ENCODE data around the gene KLHL9. TPM values are rescaled to one million over a fixed set of nuclear protein-coding genes. Genes with fewer than 3 reads are reported as not detected.
"Not testable (repeated sequence)": the region's sequence is repeated elsewhere in the genome, so short reads cannot be mapped to it uniquely, and the experiment has no call there.

KLHL9 gene
- 22.0 TPM for total RNA-seq

- H3K4me1 ChIP-seq (ENCODE audit: insufficient read depth, low read length): peaks cover 39% of the 10 kb centered on the region
- no peaks in the 10 kb centered on the region for H3K9me3 ChIP-seq (ENCODE audit: low read depth, low read length)
- peak within 1 kb of the TSS; percentile 88 for H3K4me3 ChIP-seq (ENCODE audit: low read length)
- H3K27me3 ChIP-seq (ENCODE audit: insufficient read depth, low read length): peaks cover 5% of the 10 kb centered on the region
Observed at GRCh38 chr9:21334701-21335632, at the start of gene KLHL9. KLHL9 (minus strand) TSS chr9:21335404; CDS start chr9:21334859, 545 bp downstream.

GRCh38 chr9:21383627-21384026 is 48.4 kb upstream of the KLHL9 start:
- peaks cover 75% of the 10 kb centered on the region for H3K27me3 ChIP-seq (ENCODE audit: insufficient read depth, low read length)
- H3K9me3 ChIP-seq (ENCODE audit: low read depth, low read length): no peaks in the 10 kb centered on the region
- H3K4me3 ChIP-seq (ENCODE audit: low read length): no peak overlapping the region
- H3K4me1 ChIP-seq (ENCODE audit: insufficient read depth, low read length): peaks cover 20% of the 10 kb centered on the region

- Histone ChIP-seq H3K27me3 (ENCODE audit: insufficient read depth, low read length) (peaks cover 70% of the 10 kb centered on the region), H3K4me3 (ENCODE audit: low read length) (no peak overlapping the region), H3K9me3 (ENCODE audit: low read depth, low read length) (no peaks in the 10 kb centered on the region), H3K4me1 (ENCODE audit: insufficient read depth, low read length) (peaks cover 20% of the 10 kb centered on the region)
Observed at GRCh38 chr9:21381448-21382339, 46.5 kb upstream of the KLHL9 start.

- not testable (repeated sequence) for H3K4me1 ChIP-seq (ENCODE audit: insufficient read depth, low read length); H3K9me3 ChIP-seq (ENCODE audit: low read depth, low read length); H3K4me3 ChIP-seq (ENCODE audit: low read length)
- peaks cover 20% of the 10 kb centered on the region for H3K27me3 ChIP-seq (ENCODE audit: insufficient read depth, low read length)
Observed at GRCh38 chr9:21371467-21371866, 36.3 kb upstream of the KLHL9 start.

DNA sequence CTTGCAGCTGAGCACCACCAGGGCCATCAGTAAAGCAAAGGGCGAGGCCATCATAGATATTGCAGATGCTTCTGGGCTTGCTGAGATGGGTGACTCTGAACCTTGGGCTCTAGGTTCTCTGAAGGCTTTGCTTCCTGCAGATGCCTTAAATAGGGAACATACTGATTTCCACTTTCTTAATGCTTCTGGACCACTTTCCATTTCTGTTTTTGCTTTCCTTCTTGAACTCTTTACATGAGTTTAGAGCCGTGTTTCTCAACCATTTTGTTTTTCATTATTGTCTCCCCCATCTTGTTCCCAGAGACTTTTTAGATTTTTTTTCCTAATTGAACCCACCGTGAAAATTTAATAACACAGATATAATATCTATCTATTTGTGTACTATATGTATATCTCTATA is 32.8 kb upstream of the KLHL9 start, which contains the start of gene IFNA13:
Gene IFNA13 (minus strand): TSS at position 101 of the 400 bp plus-strand sequence. CDS start 47 bp downstream, at position 54.
- Histone ChIP-seq H3K4me1 (ENCODE audit: insufficient read depth, low read length) (no peaks in the 10 kb centered on the region), H3K27me3 (ENCODE audit: insufficient read depth, low read length) (peaks cover 13% of the 10 kb centered on the region), H3K9me3 (ENCODE audit: low read depth, low read length) (no peaks in the 10 kb centered on the region), H3K4me3 (ENCODE audit: low read length) (no peak within 1 kb of the TSS)

GRCh38 chr9:21367169-21367568 is 32.0 kb upstream of the KLHL9 start:
- peaks cover 13% of the 10 kb centered on the region for H3K27me3 ChIP-seq (ENCODE audit: insufficient read depth, low read length)
- H3K9me3 ChIP-seq (ENCODE audit: low read depth, low read length); H3K4me1 ChIP-seq (ENCODE audit: insufficient read depth, low read length); H3K4me3 ChIP-seq (ENCODE audit: low read length): not testable (repeated sequence)

- peaks cover 11% of the 10 kb centered on the region for H3K27me3 ChIP-seq (ENCODE audit: insufficient read depth, low read length)
- H3K9me3 ChIP-seq (ENCODE audit: low read depth, low read length): no peaks in the 10 kb centered on the region
- H3K4me1 ChIP-seq (ENCODE audit: insufficient read depth, low read length): peaks cover 13% of the 10 kb centered on the region
- H3K4me3 ChIP-seq (ENCODE audit: low read length): no peak overlapping the region
Observed at GRCh38 chr9:21362287-21362686, 27.1 kb upstream of the KLHL9 start.

- H3K4me3 ChIP-seq (ENCODE audit: low read length): no peak overlapping the region
Observed at GRCh38 chr9:21357479-21358460, 22.6 kb upstream of the KLHL9 start.

GRCh38 chr9:21350787-21351186 is 15.6 kb upstream of the KLHL9 start, which contains the start of gene IFNA6:
IFNA6 (minus strand) TSS chr9:21350887; CDS start chr9:21350887, 0 bp downstream.
- H3K4me3 ChIP-seq (ENCODE audit: low read length): no peak within 1 kb of the TSS
- H3K4me1 ChIP-seq (ENCODE audit: insufficient read depth, low read length): no peaks in the 10 kb centered on the region
- no peaks in the 10 kb centered on the region for H3K9me3 ChIP-seq (ENCODE audit: low read depth, low read length)
- peaks cover 29% of the 10 kb centered on the region for H3K27me3 ChIP-seq (ENCODE audit: insufficient read depth, low read length)

More at GRCh38 chr9:21357479-21358460, 22.6 kb upstream of the KLHL9 start:
- Histone ChIP-seq H3K4me1 (ENCODE audit: insufficient read depth, low read length) (peaks cover 13% of the 10 kb centered on the region), H3K27me3 (ENCODE audit: insufficient read depth, low read length) (peaks cover 6% of the 10 kb centered on the region), H3K9me3 (ENCODE audit: low read depth, low read length) (no peaks in the 10 kb centered on the region)

DNA sequence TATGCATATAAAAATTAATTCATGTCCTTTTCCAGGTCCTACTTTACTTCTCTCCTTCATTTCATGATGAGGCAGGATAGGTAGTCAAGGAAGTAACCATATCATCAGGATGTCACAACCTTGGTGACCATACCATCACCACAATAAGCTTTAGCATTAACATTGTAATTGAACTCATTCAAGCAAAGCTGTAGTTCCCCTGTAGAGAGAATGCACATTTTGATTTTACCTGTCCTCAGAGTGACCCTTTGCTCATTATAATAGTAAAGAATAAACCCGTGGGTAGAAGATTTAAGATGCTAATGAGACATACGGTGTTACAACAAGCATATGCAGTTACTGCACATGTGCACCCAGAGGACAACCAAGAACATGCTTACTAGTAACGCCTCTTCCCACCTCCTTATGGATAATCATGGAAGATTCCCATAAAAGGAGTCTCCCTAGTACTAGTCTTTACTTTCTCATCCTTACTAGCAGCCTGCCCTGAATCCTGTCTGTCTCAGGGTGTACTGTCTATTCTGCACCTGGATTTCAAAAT is 13.3 kb upstream of the KLHL9 start:
- Histone ChIP-seq H3K4me3 (ENCODE audit: low read length) (no peak overlapping the region), H3K9me3 (ENCODE audit: low read depth, low read length) (no peaks in the 10 kb centered on the region), H3K27me3 (ENCODE audit: insufficient read depth, low read length) (peaks cover 39% of the 10 kb centered on the region), H3K4me1 (ENCODE audit: insufficient read depth, low read length) (no peaks in the 10 kb centered on the region)

DNA sequence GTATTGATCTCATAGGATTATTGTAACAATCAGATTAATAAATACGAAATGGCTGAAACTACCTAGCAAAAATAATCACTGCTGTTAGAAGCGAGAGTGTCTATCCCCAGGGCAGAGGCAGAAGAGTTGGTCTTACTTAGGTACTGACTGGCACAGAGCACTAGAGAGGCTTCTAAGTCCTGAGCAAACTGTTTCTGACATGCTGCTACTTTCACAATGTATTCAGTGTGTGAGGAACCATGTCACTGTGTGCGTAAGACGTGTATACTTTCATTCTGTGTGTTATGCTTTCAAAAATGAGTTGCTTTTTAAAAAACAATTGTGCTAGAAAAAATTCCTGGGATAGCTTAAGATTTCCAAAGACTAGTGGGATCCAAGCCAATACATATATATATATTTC is 5.5 kb upstream of the KLHL9 start:
- no peak overlapping the region for H3K4me3 ChIP-seq (ENCODE audit: low read length)
- peaks cover 25% of the 10 kb centered on the region for H3K27me3 ChIP-seq (ENCODE audit: insufficient read depth, low read length)
- no peaks in the 10 kb centered on the region for H3K9me3 ChIP-seq (ENCODE audit: low read depth, low read length)

DNA sequence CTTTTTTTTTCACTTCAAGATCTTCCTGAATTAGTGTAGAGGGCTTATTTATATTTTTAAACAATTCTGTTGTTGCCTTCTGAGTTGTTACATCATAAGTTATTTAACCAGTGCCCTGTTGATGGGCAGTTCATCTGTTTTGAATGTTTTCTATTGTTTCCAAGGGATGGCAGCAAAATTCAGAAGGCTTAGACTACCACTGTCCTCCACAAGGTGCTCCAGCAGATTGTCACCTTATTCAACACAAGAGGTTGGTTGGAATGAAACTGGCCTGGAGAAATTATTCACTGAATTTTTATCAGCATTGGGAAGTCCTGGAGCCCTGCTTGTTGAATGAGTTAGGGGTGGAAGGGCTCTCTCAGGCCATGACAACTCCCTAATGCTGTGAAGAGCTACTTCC is 1.3 kb upstream of the KLHL9 start:
- Histone ChIP-seq H3K4me3 (ENCODE audit: low read length) (no peak overlapping the region), H3K9me3 (ENCODE audit: low read depth, low read length) (no peaks in the 10 kb centered on the region), H3K4me1 (ENCODE audit: insufficient read depth, low read length) (peaks cover 27% of the 10 kb centered on the region), H3K27me3 (ENCODE audit: insufficient read depth, low read length) (peaks cover 9% of the 10 kb centered on the region)

More for the DNA sequence above, 5.5 kb upstream of the KLHL9 start:
- H3K4me1 ChIP-seq (ENCODE audit: insufficient read depth, low read length): no peaks in the 10 kb centered on the region

GRCh38 chr9:21333226-21333625 is 2.0 kb downstream of the KLHL9 start:
- Histone ChIP-seq H3K4me3 (ENCODE audit: low read length) (no peak overlapping the region), H3K27me3 (ENCODE audit: insufficient read depth, low read length) (no peaks in the 10 kb centered on the region), H3K4me1 (ENCODE audit: insufficient read depth, low read length) (peaks cover 41% of the 10 kb centered on the region), H3K9me3 (ENCODE audit: low read depth, low read length) (no peaks in the 10 kb centered on the region)
